GM12801 (cell line): Measurements from ENCODE around the gene DEF6.

ENCODE experiments used
- CTCF ChIP-seq: IDR thresholded peaks from one replicate; pipeline ENCODE4 v1.5.1; 2011; ENCODE audit warnings: control low read depth; ENCODE audit not compliant: insufficient read length; ENCODE audit errors: extremely low read depth

Gene DEF6

GRCh38 chr6:35267446-35267845 lies 30.2 kb upstream of the DEF6 start:
- TF ChIP-seq CTCF, result no peak

GRCh38 chr6:35267897-35268296 lies 29.7 kb upstream of the DEF6 start:
- TF ChIP-seq CTCF, result no peak

GRCh38 chr6:35272005-35272404 lies 25.6 kb upstream of the DEF6 start:
- no peak for TF ChIP-seq CTCF

- no peak for TF ChIP-seq CTCF
These were observed 23.6 kb upstream of the DEF6 start for GRCh38 chr6:35273822-35274559.

GRCh38 chr6:35275744-35276260 lies 21.8 kb upstream of the DEF6 start:
- TF ChIP-seq CTCF, result no peak

GRCh38 chr6:35278708-35279107 lies 18.9 kb upstream of the DEF6 start:
- no peak for TF ChIP-seq CTCF

GRCh38 chr6:35280903-35281302 lies 16.7 kb upstream of the DEF6 start:
- no peak for TF ChIP-seq CTCF
